A549 treated with CORT108297 at 1 μM for 4 hours (cell line): Measurements from ENCODE around the gene DIRAS1. TPM values are rescaled to one million over a fixed set of nuclear protein-coding genes. Genes with fewer than 3 reads are reported as not detected.

Source experiments
- total RNA-seq: library from RNA; stranded (reverse); fragments of 200-300 nt; extraction: Qiagen RNA extraction; gene quantifications from 5 replicates; pipeline ENCODE4 v1.2.3, GENCODE V29; 2022

DIRAS1 gene, protein sequence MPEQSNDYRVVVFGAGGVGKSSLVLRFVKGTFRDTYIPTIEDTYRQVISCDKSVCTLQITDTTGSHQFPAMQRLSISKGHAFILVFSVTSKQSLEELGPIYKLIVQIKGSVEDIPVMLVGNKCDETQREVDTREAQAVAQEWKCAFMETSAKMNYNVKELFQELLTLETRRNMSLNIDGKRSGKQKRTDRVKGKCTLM
- total RNA-seq, result 3.1 to 4.8 TPM (median 4.2 TPM) in 5 replicates

DNA sequence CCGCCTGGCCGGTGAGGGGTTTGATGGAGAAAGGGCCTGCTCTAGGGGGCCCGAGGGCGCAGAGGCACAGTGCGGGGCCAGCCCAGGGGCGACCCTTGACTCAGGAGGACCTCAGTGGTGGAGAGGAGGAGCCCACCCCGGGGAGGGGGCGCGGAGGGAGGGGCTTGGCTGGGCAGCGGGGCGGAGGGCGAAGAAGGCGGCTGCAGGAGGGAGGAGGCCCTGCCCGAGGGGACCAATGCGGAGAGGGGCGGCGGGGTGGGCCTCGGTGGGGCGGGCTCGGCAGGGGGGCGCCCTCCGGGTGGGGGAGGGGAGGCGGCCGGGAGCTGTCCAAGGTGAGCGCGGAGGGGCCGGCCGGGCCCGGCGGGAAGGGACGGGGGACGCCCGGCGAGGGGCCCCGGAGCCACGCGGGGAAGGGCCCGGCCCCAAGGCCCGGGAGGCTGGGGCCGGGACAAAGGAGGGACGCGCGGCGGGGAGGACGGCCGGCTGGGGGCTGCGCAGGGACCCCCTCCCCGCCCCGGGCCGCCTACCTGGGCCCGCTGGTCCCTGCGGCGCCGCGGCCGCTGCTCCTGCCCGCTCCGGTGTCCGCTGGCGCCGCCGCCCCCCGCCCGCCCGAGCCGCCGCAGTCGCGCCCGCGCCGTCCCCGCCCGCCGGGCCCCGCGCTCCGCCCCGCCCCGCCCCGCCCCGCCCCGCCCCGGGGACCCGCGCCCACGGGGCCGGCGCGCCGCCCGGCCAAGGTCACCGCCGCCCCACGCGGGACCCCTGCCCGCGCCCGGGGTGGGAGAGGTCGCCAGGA is at the start of gene DIRAS1:
Gene DIRAS1 (minus strand): TSS at position 596 of the 793 bp plus-strand sequence. CDS start 3,566 bp downstream, outside the sequence.

DNA sequence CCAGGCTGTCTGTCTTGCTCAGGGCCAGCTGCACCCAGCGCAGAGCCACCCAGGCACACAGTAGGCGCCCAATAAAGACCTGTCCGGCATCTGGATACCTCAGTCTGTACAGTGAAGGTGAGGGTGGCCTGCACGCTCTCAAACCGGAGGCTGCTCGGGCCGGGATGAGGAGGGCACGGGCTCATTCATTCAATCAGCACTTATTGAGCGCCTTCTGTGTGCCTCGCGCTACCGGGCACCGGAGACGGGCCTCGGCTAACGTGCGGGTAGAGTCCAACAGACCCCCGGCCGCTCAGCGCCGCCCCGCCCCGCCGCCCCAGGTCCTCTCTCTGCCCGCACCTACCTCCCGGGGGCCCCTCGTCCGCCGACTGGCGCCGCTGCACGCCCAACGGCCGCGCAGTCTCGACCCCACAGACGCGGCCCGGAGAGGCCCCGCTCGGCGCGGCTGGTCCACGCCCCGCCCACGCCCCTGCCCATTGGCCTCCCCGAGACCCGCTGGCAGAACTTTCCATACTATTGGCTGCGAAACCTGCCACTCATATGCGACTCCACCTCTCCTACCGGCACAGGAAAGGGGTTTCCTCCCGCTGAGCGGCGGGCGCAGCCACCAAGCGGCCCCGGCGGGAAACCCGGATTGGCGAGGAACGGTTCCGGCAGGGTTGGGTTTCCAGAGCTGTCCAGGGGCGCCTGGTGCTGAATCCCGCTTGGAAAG is 18.6 kb upstream of the DIRAS1 start, which contains the start of gene SLC39A3:
Gene SLC39A3 (minus strand): TSS at position 416 of the 712 bp plus-strand sequence. CDS start 2,760 bp downstream, outside the sequence.

DNA sequence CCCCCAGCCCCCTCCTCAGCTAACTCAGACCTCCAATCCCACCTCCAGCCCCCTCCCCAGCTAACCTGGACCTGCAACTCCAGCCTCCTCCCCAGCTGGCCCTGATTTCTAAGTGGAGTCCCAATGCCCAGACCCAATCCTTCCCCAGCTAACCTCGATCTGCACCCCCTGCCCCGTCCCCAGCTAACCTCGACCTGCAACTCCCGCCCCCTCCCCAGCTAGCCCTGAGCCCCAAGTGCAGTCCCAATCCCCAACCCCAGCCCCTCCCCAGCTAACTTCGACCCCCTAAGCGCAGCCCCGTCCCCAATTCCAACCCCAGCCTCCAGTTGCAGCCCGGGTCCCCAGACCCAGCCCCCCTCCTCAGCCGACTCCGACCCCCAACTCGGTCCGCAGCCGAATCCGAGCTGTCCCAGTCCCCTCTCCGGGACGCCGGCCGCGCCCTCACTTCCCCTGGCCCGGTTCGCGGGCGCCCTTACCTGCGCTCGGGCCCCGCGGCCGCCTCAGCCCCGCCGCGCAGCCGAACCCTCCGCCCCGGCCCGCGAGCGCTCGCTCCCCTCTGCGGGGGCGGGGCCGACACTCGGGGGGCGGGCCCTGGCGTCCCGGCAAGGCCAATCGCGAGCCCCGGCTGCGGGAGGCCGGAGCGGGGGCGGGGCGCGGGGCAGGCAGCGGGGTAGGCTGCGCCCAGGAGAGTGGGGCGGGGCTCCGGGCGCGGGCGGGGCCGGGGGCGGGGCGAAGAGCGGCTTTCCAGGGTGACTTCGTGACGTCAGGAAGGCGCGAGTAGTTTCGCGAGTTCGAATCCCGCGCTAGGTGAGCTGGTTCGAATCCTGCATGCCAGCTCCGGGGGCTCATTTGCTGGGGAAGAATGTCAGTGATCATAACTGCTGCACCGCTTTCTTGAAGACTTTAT is 18.7 kb downstream of the DIRAS1 start, which contains the start of gene GNG7:
Gene GNG7 (minus strand): TSS at position 525 of the 907 bp plus-strand sequence. CDS start 182,006 bp downstream, outside the sequence.

Other genes with a start within 250 kb of the DIRAS1 start
- 46.4 to 60.8 TPM (median 52.8 TPM) in 5 replicates for gene GADD45B, start 245.2 kb downstream of the DIRAS1 start, total RNA-seq
- gene GNG7, start 18.7 kb downstream of the DIRAS1 start, total RNA-seq, result 0.03 to 0.07 TPM (median 0.04 TPM) in 5 replicates
- gene SLC39A3, start 18.6 kb upstream of the DIRAS1 start, total RNA-seq, result 20.6 to 31.3 TPM (median 30.1 TPM) in 5 replicates
- gene SGTA, start 61.9 kb upstream of the DIRAS1 start, total RNA-seq, result 60.2 to 85.6 TPM (median 74.6 TPM) in 5 replicates
- gene THOP1, start 64.1 kb upstream of the DIRAS1 start, total RNA-seq, result 77.7 to 111 TPM (median 105 TPM) in 5 replicates
- 0.59 to 1.4 TPM (median 1.2 TPM) in 5 replicates for gene ZNF554, start 98.5 kb upstream of the DIRAS1 start, total RNA-seq
- 1.1 to 3.1 TPM (median 2.3 TPM) in 5 replicates for gene ZNF555, start 120.1 kb upstream of the DIRAS1 start, total RNA-seq
- 0.01 to 0.14 TPM (median 0.02 TPM) in 3 of 5 replicates, not detected in the others for gene ZNF556, start 146.0 kb upstream of the DIRAS1 start, total RNA-seq
- 1.7 to 2.7 TPM (median 2.0 TPM) in 5 replicates for gene ZNF57, start 179.6 kb upstream of the DIRAS1 start, total RNA-seq
- gene ZNF77, start 223.6 kb upstream of the DIRAS1 start, total RNA-seq, result 1.4 to 2.1 TPM (median 1.7 TPM) in 5 replicates